HG02884 (cell line): ENCODE measurements around the gene KLHL40.

Source experiments
- ATAC-seq: cut with Tn5 transposase; IDR thresholded peaks from one replicate; pipeline ENCODE4 v1.9.1; 2021; ENCODE audit warnings: mild to moderate bottlenecking, moderate library complexity; ENCODE audit not compliant: unreplicated experiment

The KLHL40 gene

GRCh38 chr3:42667523-42668412 is 17.6 kb upstream of the KLHL40 start:
- no peak for ATAC-seq

DNA sequence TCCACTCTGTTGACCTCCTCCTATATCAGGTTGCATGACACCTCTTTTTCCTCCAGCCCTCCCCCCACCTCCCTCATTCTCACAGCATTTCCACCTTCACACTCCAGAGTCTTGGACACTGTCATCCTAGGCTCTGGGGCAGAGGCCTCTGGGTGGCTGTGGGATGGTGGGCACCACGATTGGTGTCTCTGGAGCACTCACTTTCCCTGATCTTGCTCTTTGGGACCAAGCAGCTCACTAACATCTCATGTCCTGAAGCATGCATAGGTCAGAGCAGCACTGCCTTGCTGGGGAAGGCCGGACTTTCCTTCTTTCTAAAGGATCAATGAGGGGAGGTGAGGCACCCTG is 16.9 kb upstream of the KLHL40 start:
- ATAC-seq, result no peak

DNA sequence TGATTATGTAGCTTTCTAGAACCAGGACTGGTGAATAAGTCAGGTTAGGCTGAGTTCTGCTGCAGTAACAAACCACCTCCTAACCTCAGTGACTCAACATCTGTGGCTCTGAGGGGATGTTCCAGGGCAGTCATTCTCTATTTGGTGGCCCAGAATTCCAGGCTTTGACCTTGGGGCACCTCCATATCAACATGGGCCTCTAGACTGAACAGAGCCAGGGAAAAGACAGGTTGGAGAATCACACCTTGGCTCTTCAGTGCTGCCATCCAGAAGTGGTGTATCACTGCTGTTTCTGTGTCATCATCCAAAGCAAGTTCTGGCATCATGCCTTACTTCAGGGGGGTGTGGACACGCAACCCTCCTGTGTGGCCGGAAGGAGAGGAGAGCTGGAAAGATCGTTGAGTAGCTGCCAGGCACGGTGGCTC is 16.5 kb upstream of the KLHL40 start:
- ATAC-seq, result no peak

GRCh38 chr3:42670051-42670576 is 15.2 kb upstream of the KLHL40 start:
- ATAC-seq, result no peak

DNA sequence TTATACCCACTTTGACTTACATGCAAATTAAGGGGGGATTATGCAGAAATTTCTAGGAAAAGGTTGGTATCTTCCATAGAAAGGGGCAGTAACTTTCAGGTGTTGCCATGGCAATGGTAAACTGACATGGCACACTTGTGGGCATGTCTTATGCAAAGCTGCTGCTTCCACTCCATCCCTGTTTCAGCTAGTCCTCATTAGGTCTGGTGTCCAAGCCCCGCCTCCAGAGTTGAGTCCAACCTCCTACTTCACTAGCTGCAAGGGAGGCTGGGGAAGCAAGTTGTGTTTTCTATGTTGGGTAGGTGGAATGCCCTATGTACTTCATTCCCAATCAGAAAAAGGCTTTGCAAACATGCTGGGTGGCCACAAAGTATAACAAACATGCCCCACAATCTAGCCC is 14.7 kb upstream of the KLHL40 start:
- ATAC-seq, result no peak

GRCh38 chr3:42672515-42672914 is 12.8 kb upstream of the KLHL40 start:
- ATAC-seq, result no peak

GRCh38 chr3:42673082-42673481 is 12.3 kb upstream of the KLHL40 start:
- no peak for ATAC-seq

- no peak for ATAC-seq
Observed at GRCh38 chr3:42674146-42674545, 11.2 kb upstream of the KLHL40 start.

GRCh38 chr3:42675909-42676308 is 9.4 kb upstream of the KLHL40 start:
- no peak for ATAC-seq

GRCh38 chr3:42678447-42678846 is 6.9 kb upstream of the KLHL40 start:
- no peak for ATAC-seq

DNA sequence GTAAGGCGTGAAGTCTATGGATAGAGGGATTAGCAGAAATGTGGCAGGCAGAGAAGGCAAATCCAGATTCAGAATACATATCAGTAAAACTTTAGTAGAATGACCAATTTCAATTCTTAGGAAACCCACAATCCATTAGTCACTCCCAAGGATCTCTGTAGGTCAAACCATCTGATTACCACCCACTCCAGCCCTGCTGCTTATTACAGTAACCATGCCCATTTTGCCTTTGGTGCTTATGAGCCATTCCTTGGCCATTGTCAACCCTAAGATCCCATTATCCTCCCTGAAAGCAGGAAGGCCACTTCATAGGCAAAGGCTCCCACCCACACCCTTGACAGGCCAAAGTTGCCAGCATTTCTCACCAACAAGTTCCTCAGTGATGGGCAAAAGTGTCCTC is 5.1 kb upstream of the KLHL40 start:
- ATAC-seq, result no peak

GRCh38 chr3:42680806-42681205 is 4.5 kb upstream of the KLHL40 start:
- ATAC-seq, result no peak

- ATAC-seq, result no peak
Observed at GRCh38 chr3:42681361-42682038, 3.8 kb upstream of the KLHL40 start.

DNA sequence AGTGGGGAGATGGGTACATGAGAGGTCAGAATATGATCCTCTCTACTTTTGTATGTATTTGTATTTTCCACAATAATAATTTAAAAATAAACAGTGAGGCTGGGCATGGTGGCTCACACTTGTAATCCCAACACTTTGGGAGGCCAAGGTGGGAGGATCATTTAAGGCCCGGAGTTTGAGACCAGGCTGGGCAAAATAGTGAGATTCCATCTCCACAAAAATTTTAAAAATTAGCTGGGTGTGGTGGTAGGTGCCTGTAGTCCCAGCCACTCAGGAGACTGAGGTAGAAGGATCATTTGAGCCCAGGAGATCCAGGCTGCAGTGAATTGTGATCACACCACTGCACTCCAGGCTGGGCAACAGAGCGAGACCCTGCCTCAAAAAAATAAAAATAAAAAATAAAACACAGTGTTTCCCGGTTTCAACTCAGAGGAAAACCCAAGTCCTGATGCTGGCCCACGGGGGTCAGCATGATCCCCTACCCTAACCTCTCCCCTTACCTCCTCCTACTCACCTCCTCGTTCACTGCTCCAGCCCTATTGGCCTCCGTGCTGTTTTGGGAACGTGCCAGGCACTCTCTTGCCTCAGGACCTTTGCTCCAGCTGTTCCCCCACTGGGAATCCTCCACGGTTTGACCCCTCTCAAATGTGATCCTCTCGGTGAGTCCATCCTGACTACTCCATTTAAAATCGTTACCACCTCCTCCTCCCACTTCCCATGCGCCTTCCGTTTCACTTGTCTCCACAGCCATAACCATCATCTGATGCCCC is 2.9 kb upstream of the KLHL40 start:
- no peak for ATAC-seq

- no peak for ATAC-seq
Observed at GRCh38 chr3:42683875-42684598, 1.3 kb upstream of the KLHL40 start.

GRCh38 chr3:42684632-42685362 is 540 bp upstream of the KLHL40 start:
- ATAC-seq, result no peak

- no peak for ATAC-seq
Observed at GRCh38 chr3:42685891-42686820, 819 bp downstream of the KLHL40 start.

DNA sequence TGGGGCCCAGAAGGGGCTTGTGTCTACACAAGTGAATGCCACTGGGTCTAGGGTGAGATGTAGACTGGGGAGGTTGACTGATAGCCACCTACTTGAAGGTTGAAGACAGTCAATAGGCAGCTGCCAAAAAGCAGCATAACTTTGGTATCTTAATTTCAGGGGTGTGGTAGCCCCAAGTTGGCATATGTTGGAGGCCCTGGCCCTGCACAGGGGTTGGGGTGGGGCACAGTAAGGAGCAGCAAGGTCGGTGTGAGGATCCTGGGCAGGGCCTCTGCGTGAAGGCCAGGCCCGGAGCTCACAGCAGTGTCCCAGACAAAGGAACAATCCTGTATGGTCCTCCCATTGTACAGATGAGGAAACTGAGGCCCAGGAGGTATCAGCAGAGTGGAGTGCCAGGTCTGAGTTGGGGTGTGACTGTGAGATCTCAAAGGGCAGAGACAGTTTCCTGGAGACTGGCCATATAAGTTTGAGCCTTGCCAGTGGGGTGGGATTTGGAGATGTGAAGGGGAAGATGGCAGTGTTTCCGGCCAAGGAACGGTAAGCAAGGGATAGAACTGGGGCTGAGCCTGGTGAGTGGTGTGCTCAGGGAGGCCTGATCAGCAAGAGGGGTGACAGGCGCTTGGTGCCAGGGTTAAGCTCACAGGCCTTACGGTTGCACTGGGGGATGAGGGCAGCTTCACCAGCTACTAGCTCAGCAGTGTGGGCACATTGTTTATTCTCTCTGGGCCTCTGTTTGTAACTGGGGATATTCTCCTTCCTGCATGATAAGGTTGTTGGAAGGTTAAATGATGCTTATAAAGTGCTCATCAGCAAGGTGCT is 1.7 kb downstream of the KLHL40 start:
- no peak for ATAC-seq
